Measurements from ENCODE around the gene GPR132. TPM values are rescaled to one million over a fixed set of nuclear protein-coding genes. Genes with fewer than 3 reads are reported as not detected.

Gene GPR132
- total and polyA plus RNA-seq, 9 of the 15 experiments (the other 6 are each of a cell fraction or from before 2014, with no cell fraction given), result 0.01 to 1.1 (median 0.25) TPM; not detected in 1

- TF ChIP-seq, protein P1, sequence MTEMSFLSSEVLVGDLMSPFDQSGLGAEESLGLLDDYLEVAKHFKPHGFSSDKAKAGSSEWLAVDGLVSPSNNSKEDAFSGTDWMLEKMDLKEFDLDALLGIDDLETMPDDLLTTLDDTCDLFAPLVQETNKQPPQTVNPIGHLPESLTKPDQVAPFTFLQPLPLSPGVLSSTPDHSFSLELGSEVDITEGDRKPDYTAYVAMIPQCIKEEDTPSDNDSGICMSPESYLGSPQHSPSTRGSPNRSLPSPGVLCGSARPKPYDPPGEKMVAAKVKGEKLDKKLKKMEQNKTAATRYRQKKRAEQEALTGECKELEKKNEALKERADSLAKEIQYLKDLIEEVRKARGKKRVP (CRISPR knock-in tag; IDR thresholded peaks at IDR 0.05), result no peak
- TF ChIP-seq, protein P2, sequence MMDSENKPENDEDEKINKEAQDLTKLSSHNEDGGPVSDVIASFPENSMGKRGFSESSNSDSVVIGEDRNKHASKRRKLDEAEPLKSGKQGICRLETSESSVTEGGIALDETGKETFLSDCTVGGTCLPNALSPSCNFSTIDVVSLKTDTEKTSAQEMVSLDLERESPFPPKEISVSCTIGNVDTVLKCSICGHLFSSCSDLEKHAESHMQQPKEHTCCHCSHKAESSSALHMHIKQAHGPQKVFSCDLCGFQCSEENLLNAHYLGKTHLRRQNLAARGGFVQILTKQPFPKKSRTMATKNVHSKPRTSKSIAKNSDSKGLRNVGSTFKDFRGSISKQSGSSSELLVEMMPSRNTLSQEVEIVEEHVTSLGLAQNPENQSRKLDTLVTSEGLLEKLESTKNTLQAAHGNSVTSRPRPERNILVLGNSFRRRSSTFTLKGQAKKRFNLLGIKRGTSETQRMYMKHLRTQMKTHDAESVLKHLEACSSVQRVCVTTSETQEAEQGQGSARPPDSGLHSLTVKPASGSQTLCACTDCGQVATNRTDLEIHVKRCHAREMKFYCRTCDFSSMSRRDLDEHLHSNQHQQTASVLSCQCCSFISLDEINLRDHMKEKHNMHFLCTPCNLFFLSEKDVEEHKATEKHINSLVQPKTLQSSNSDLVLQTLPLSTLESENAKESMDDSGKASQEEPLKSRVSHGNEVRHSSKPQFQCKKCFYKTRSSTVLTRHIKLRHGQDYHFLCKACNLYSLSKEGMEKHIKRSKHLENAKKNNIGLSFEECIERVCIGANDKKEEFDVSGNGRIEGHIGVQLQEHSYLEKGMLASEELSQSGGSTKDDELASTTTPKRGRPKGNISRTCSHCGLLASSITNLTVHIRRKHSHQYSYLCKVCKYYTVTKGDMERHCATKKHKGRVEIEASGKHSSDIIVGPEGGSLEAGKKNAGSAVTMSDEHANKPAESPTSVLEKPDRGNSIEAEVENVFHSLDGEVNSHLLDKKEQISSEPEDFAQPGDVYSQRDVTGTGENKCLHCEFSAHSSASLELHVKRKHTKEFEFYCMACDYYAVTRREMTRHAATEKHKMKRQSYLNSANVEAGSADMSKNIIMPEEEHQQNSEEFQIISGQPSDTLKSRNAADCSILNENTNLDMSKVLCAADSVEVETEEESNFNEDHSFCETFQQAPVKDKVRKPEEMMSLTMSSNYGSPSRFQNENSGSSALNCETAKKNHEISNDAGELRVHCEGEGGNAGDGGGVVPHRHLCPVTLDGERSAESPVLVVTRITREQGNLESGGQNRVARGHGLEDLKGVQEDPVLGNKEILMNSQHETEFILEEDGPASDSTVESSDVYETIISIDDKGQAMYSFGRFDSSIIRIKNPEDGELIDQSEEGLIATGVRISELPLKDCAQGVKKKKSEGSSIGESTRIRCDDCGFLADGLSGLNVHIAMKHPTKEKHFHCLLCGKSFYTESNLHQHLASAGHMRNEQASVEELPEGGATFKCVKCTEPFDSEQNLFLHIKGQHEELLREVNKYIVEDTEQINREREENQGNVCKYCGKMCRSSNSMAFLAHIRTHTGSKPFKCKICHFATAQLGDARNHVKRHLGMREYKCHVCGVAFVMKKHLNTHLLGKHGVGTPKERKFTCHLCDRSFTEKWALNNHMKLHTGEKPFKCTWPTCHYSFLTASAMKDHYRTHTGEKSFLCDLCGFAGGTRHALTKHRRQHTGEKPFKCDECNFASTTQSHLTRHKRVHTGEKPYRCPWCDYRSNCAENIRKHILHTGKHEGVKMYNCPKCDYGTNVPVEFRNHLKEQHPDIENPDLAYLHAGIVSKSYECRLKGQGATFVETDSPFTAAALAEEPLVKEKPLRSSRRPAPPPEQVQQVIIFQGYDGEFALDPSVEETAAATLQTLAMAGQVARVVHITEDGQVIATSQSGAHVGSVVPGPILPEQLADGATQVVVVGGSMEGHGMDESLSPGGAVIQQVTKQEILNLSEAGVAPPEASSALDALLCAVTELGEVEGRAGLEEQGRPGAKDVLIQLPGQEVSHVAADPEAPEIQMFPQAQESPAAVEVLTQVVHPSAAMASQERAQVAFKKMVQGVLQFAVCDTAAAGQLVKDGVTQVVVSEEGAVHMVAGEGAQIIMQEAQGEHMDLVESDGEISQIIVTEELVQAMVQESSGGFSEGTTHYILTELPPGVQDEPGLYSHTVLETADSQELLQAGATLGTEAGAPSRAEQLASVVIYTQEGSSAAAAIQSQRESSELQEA (IDR thresholded peaks at IDR 0.05; ENCODE audit: low read depth), result no peak
- no peak for TF ChIP-seq FIP1L1 (IDR thresholded peaks at IDR 0.05; ENCODE audit: low read depth, low read length, poor library complexity, severe bottlenecking)
- TF ChIP-seq, protein P3, sequence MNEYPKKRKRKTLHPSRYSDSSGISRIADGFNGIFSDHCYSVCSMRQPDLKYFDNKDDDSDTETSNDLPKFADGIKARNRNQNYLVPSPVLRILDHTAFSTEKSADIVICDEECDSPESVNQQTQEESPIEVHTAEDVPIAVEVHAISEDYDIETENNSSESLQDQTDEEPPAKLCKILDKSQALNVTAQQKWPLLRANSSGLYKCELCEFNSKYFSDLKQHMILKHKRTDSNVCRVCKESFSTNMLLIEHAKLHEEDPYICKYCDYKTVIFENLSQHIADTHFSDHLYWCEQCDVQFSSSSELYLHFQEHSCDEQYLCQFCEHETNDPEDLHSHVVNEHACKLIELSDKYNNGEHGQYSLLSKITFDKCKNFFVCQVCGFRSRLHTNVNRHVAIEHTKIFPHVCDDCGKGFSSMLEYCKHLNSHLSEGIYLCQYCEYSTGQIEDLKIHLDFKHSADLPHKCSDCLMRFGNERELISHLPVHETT (CRISPR knock-in tag; conservative IDR thresholded peaks at IDR 0.05 in 1 of 2, IDR thresholded peaks at IDR 0.05 in 1 of 2), result no peak
- TF ChIP-seq SIN3B (IDR thresholded peaks at IDR 0.05; ENCODE audit: low read depth), result no peak
- no peak for TF ChIP-seq ZC3H4 (CRISPR knock-in tag; IDR thresholded peaks at IDR 0.05; ENCODE audit: borderline replicate concordance)
- TF ChIP-seq, protein P4, sequence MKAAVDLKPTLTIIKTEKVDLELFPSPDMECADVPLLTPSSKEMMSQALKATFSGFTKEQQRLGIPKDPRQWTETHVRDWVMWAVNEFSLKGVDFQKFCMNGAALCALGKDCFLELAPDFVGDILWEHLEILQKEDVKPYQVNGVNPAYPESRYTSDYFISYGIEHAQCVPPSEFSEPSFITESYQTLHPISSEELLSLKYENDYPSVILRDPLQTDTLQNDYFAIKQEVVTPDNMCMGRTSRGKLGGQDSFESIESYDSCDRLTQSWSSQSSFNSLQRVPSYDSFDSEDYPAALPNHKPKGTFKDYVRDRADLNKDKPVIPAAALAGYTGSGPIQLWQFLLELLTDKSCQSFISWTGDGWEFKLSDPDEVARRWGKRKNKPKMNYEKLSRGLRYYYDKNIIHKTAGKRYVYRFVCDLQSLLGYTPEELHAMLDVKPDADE (conservative IDR thresholded peaks at IDR 0.05; ENCODE audit: control insufficient read depth, low read depth, low read length), result no peak
- no peak for TF ChIP-seq ZBTB12 (CRISPR knock-in tag; IDR thresholded peaks at IDR 0.05)
These were observed 20.5 kb upstream of the GPR132 start (continued) for GRCh38 chr14:105085766-105086165.

Data from K562 (cell line).